Stimulated activated CD8-positive, alpha-beta memory T cell treated with anti-CD3 and anti-CD28 coated beads, Interleukin-7, amount 100 ng/mL, for 24 hours (primary cell): ENCODE results near the gene PLEKHM1.

Experiments
- DNase-seq: peaks from one replicate; pipeline ENCODE4 v3.0.0-alpha.2; 2020; ENCODE audit warnings: low read depth

Gene PLEKHM1

DNA sequence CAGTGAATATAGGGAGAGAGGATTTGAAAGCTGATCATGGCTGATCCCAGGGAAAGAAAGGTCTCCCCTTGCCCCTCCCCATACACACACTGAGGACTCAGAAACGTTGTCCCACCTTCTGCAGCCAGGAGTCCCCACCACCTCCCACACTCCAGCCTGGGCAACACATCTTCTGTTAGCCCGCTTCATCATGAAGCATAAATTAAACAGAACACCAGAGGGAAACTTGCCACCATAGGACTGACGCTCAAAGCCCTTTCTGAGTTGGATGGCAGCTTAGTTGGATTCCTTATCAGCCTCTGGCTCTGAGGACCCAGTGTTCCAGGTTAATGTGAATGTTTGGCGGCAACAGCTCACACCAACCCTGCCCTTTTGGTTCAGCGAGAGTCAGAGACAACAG, 91.7 kb downstream of the PLEKHM1 start:
- DNase-seq: no peak

GRCh38 chr17:45397796-45398195, 92.7 kb downstream of the PLEKHM1 start:
- DNase-seq: no peak

GRCh38 chr17:45396496-45397205, 93.9 kb downstream of the PLEKHM1 start:
- no peak for DNase-seq

GRCh38 chr17:45395569-45396415, 94.7 kb downstream of the PLEKHM1 start:
- no peak for DNase-seq

GRCh38 chr17:45394913-45395568, 95.5 kb downstream of the PLEKHM1 start:
- peak; percentile 13 for DNase-seq

DNA sequence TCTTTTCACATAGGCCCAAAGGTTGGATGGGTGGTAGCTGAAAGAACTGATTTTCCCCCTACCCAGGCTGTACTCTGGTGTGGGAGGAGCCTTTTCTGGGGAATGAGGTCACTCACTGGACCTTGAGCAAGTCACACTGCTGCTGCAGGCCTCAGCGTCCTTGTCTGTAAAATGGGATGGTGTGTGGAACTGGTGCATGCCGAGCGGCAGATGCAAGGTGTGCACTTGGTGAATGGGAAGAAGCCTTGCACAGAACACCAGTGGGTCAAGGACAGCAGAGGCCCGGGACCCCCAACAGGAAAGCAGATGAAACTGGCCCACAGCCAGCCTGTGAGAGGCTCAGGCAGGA, 96.0 kb downstream of the PLEKHM1 start:
- no peak for DNase-seq

DNA sequence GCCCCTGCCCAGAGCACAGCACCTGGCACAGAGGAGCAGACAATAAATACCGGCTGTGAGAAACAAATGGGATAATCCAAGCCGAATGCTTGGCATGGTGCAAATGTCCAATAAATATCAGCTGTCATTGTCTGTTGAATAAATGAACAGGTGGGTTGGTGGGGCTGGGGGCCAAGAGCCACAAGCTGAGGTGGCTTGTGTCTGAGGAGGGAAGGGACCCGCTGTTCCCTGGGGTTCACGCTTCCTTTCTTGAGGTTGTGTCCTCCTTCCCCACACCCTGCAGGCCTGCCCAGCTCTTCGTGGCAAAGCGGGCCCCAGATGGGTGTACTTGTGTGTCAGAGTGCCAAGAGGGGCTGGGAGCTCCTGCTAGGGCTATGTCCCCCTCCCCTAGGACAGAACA, 96.4 kb downstream of the PLEKHM1 start:
- no peak for DNase-seq

- DNase-seq: no peak
These were observed 97.1 kb downstream of the PLEKHM1 start for GRCh38 chr17:45393411-45393810.

GRCh38 chr17:45391918-45392317, 98.6 kb downstream of the PLEKHM1 start:
- DNase-seq: no peak

- DNase-seq: no peak
These were observed 99.2 kb downstream of the PLEKHM1 start for GRCh38 chr17:45391291-45391690.

- no peak for DNase-seq
These were observed 101.2 kb downstream of the PLEKHM1 start for GRCh38 chr17:45389354-45389753.

- DNase-seq: no peak
These were observed 101.8 kb downstream of the PLEKHM1 start for GRCh38 chr17:45388604-45389325.

GRCh38 chr17:45387739-45388138, 102.8 kb downstream of the PLEKHM1 start:
- no peak for DNase-seq

- no peak for DNase-seq
These were observed 104.3 kb downstream of the PLEKHM1 start for GRCh38 chr17:45386178-45386577.
